ENCODE measurements around the gene STRBP. TPM values are rescaled to one million over a fixed set of nuclear protein-coding genes. Genes with fewer than 3 reads are reported as not detected.

Gene STRBP
- total and polyA plus RNA-seq, 2 of the 8 experiments (the other 6 are each of a cell fraction or from before 2014, with no cell fraction given): 29.7 to 105 TPM

DNA sequence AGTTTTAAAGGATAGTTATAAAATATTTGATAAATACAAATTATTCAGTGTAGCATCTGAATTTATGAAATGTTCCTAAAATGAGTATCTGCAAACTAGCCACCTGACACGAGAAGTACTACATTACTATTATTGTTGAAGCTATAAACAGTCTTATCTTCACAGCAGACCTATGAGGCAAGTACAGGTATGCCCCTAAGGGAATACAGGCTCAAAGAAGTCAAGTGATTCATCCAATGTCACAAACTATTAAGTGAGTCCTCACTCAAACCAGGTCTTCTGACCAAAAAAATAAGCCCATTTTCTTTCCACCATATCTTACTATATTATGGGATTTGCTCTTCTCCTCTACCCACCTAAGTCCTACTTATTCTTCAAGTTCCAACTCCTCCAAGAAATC is 28.7 kb downstream of the STRBP start (continued):
- no peak for TF ChIP-seq YY1 (IDR thresholded peaks at IDR 0.05; ENCODE audit: low read depth, low read length)
- TF ChIP-seq NANOG (IDR thresholded peaks at IDR 0.05; ENCODE audit: insufficient read depth, low read depth, low read length, poor library complexity, severe bottlenecking): no peak
- no peak for TF ChIP-seq CTBP2 (IDR thresholded peaks at IDR 0.05; ENCODE audit: borderline replicate concordance, insufficient read depth, insufficient read length, low read length)
- no peak for TF ChIP-seq BCL11A (IDR thresholded peaks at IDR 0.05; ENCODE audit: low read depth in 2 of 2, low read length in 2 of 2)
- no peak for TF ChIP-seq POU5F1 (IDR thresholded peaks at IDR 0.05; ENCODE audit: low read depth, low read length)
- TF ChIP-seq CHD2 (IDR thresholded peaks at IDR 0.05; ENCODE audit: low read length): no peak
- TF ChIP-seq KDM1A (IDR thresholded peaks at IDR 0.05; ENCODE audit: borderline replicate concordance, low read length): no peak
- TF ChIP-seq GABPA (IDR thresholded peaks at IDR 0.05; ENCODE audit: borderline replicate concordance, insufficient read depth, low read length): no peak

Measured in H1 (cell line).